Upper lobe of left lung (tissue), 4 donors: ENCODE measurements around the gene NADK2.

Experiments
- EP300 ChIP-seq, 4 donors: sonication (generic); formaldehyde crosslinking; IDR thresholded peaks; one replicate each; pipeline ENCODE4 v1.5.1; 2017; ENCODE audit warnings: antibody characterized with exemption in 4 of 4, control low read depth in 2 of 4
- TF ChIP-seq, protein P1 (sequence below), 6 experiments: fragments of 450-650 bp in 4 of 6; fragments of 200-600 bp in 2 of 6; sonication (generic) in 2 of 6; IDR thresholded peaks; one replicate each; pipeline ENCODE4 v1.5.1; 2016 to 2019; ENCODE audit warnings: antibody characterized with exemption in 6 of 6

DNA sequence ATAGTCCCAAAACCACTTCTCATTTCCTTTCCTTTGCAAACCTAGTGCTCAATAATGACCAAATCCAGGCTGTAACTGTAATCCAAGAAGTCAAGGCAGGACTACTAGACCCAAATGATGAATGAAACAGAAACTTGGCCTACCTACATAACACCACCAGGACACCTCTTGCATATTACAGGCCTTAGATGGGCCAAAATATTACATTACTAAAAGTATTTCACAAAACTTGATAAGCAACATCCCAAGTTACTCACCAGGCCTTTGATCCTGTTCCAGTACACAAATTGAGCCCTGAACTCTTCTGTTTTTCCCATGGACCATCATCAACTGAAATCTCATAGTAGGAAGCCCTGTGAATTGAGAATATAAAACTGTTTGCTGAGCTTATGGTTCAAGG is 34.8 kb downstream of the NADK2 start:
- TF ChIP-seq, protein P1, sequence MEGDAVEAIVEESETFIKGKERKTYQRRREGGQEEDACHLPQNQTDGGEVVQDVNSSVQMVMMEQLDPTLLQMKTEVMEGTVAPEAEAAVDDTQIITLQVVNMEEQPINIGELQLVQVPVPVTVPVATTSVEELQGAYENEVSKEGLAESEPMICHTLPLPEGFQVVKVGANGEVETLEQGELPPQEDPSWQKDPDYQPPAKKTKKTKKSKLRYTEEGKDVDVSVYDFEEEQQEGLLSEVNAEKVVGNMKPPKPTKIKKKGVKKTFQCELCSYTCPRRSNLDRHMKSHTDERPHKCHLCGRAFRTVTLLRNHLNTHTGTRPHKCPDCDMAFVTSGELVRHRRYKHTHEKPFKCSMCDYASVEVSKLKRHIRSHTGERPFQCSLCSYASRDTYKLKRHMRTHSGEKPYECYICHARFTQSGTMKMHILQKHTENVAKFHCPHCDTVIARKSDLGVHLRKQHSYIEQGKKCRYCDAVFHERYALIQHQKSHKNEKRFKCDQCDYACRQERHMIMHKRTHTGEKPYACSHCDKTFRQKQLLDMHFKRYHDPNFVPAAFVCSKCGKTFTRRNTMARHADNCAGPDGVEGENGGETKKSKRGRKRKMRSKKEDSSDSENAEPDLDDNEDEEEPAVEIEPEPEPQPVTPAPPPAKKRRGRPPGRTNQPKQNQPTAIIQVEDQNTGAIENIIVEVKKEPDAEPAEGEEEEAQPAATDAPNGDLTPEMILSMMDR (IDR thresholded peaks at IDR 0.05), result no peak
- TF ChIP-seq EP300 (IDR thresholded peaks at IDR 0.05), result no peak
